ENCODE results near the gene USP3.
A peak's percentile ranks its signal among the peaks of the same experiment; 100 is the strongest.

The USP3 gene

GRCh38 chr15:63497642-63498467 is 6.5 kb upstream of the USP3 start:
- no peak for DNase-seq

- no peak for DNase-seq
These were observed 5.2 kb upstream of the USP3 start for GRCh38 chr15:63499175-63499549.

GRCh38 chr15:63499611-63500010 is 4.8 kb upstream of the USP3 start:
- no peak for DNase-seq

DNA sequence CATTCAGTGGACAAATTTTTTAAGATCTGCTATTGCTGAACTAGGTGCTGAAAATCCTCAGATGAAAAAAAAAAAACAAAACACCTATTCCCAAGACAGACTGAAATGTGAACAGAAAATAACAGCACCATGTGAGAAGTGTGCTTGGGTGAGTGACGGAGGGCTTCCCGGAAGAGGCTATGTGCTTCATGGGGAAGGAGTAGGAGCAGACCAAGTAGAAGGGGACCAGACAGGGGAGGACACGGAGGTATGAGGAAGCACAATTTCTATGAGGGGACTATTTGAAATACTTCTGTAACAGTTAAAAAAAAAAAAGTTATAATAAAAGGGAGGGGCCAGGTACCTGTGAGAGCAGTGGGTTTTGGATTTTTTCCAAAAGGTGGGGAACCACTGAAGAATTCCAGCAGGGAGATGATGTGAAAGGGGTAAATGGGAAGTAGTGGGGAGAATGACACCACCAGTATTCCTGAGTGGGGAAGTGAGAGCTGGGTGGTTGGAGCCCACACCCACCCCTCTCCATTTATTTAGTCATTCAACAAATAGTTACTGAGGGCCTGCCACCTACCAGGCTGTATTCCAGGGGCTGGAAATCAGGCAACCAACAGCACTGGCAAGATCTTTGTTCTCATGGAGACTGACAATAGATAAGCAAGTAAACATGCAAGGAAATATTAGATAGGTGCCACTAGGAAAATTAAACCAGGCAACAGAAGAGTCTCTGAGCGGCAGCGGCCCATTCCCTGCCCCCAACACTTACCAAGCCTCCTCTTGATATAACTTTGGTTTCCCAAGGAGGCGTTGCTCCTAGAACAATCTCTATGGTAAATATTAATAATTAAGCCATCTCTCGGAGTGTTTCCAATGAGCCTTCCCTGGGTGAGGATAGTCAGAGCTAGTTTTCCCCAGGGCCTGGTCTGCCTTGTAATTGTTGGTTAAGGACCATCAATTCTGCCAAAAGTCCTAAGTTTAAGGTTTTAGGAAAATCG is 3.8 kb upstream of the USP3 start:
- DNase-seq = no peak

GRCh38 chr15:63501256-63502089 is 2.9 kb upstream of the USP3 start:
- DNase-seq = peak; percentile 82

GRCh38 chr15:63502137-63502766 is 2.1 kb upstream of the USP3 start:
- DNase-seq = peak; percentile 65

DNA sequence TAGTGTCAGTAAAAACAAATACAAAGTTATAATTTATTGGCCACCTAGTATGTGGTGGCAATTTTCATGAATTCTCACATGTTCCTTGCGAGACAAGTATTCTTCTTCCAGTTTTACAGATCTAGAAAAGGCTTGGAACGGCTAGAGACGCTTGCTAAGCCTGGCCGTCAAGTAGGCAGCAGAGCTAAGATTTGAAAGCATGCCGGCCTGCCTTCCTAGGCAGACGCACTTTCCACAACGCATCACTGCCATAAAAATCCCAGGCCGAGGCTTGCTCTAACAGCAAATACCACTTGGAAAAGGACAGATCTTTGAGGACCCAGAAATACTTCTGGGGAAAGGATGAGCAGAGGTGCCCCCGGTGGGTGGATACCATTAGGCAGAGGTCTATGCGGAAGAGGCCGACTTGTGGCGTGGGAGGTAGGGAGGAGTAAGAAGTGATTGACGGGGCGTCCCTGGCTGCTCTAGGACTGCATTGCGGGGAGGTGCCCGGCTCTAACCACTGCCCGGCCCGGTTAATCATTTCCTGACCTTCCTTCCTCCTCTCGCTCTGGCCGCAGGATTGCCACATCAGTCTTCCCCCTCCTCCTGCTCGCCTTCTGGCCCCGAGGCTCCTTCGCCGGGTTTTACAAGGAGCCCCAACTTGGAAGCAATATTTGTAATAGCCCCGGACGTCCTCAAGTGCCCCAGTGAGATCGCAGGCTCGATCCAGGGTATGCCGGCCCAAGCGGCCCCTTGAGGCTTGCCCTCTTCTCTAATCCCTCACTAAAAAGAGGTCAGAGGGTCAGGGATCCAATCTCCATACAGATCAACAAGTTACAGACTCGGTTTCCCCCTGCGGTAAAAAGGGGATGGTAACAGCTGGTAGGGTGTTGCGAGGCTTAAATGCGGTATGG is 1.3 kb upstream of the USP3 start:
- peak; percentile 99 for DNase-seq

DNA sequence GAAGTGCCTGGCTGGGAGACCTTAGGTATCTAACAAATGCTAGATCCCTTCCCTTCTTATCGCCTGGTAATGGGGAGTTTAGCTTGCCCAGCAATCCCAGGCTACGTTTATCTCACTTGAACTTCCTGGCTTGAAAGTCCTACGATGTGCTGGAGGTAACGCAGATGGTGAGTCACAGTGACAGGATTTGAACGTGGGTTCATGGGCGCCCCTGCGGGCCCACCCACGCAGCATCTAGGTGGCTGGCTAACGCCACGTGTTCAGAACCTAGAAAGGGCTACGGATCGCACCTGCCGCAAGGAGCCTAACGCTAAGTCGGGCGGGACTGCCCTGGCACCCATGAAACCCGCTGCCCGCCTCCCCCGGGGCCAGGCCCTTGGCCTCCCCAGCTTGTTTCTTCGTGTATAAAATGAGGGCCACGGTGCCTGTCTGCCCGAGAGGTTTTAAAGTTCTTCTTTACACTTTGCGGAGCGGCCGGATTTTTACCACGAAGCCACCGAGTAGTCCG is 600 bp upstream of the USP3 start:
- DNase-seq = peak; percentile 87

DNA sequence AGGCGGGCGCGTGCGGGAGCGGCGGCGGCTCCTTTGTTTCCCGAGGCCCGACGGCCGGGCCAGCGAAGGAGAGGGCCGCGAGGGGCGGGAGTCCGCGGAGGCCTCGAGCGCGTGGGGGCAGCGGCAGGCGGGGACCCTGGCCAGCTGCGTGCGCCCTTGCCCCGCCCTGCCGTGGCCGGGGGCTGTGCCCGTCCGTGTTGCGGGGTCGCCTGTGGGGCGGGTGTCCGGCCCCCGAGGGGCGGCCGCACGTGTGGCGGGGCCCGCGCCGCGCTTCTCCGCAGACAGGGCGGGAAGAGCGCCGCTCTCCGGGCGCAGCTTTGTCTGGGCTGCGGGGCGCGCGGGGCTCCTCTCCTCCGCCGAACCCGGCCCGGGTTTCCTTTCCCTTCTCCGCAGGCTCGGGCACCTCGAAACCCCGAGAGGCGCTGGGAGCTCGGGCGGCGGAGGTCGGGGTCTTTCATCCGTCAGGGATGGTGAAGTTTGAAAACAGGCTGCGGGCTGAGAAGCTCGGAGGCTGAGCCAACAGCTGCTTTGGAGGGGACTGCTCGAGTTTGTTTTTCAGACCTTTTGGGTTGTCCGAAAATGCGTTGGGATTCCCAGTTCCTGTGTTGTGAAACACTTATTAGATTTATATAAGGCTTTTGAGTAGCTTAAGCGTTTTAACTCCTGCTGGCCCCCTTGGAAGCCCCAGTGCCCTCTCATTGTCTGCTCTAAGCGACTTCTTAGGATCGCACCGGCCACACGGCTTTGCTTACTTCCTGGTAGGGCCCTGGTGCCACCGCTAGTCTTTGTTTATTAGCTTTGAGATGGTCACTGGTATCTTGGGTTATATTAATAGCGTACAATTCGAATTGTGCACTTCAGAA is 817 bp downstream of the USP3 start:
- peak; percentile 64 for DNase-seq

- no peak for DNase-seq
These were observed 1.4 kb downstream of the USP3 start for GRCh38 chr15:63505842-63506222.

DNA sequence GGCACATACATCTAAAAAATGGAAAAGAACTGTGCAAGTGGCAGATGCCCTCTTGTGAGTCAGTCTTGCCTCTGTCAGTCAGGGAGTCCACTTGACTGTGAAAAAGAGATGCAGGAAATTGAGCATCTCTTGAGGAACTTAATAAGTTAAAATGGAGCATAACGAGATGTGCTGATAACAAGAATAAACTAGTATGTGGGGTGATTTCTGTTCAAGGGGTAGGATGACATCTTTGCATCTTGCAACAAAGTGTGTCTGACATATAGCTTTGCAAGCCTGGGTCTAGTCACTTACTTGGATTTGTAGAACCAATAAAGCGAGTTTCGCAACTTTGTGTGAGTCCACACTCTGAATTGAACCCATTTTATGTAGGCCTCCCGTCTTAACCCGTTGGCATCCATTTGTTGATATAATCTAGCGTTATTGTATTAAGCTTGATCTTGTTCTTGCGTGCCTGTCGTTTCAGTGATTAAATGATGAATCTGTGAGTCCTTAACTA is 2.2 kb downstream of the USP3 start:
- DNase-seq = peak; percentile 59

DNA sequence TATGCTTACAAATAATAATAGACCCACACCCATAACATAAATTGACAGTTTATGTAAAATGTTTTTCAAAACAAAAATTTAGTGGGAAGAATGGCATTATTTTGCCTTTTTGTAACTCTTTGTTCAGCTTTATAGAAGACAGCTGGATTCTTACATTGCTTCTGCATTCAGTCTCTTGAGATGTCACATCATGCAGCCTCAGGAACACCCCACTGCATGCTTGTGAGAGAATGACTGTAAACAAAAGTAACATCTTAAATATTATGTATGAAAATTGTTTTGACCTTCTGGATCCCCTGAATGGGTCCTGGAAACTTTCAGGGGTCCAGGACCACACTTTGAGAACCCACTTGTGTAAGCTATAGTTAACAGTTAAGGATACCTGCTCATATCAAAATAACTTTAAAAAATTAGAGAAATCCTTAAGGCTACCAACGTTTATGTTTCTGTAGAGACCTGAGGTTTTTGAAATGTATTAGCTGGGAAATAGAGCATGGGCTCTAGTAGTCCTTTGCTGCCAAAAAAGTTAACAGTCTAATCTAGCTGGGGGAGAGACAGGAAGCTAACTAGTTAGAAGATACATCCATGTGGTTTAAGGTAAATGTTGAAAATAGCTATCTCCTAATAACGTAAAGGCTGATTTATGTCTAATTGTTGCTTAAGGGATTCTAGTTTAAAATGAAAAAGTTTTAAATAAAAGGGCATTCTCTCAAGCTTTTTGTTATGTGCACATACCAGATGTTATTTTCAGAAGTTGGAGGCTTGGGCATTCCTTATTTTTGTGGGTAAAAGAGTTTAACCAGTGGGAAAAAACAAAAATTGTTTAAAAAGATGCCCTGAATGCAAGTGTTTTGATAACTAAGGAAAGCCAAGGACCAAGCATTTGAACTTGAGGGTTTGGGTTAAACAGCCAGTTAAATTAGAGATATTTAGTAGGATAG is 3.8 kb downstream of the USP3 start:
- no peak for DNase-seq

- DNase-seq = peak; percentile 31
These were observed 4.9 kb downstream of the USP3 start for GRCh38 chr15:63509056-63509954.

GRCh38 chr15:63509955-63510940 is 5.9 kb downstream of the USP3 start:
- DNase-seq = peak; percentile 81

DNA sequence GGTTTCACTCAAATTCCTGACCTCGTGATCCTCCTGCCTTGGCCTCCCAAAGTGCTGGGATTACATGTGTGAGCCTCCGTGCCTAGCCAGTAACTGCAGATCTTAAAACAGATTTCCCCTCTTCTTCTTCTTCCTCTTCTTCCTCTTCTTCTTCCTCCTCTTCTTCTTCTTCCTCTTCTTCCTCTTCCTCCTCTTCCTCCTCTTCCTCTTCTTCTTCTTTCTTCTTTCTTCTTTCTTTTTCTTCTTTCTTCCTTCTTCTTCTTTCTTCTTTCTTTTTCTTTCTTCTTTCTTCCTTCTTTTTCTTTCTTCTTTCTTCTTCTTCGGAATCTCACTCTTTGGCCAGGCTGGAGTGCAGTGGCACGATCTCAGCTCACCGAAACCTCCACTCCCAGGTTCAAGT is 7.8 kb downstream of the USP3 start:
- no peak for DNase-seq

GRCh38 chr15:63513271-63513670 is 8.9 kb downstream of the USP3 start:
- no peak for DNase-seq
